Measurements from ENCODE around the gene HAGHL.

DNA sequence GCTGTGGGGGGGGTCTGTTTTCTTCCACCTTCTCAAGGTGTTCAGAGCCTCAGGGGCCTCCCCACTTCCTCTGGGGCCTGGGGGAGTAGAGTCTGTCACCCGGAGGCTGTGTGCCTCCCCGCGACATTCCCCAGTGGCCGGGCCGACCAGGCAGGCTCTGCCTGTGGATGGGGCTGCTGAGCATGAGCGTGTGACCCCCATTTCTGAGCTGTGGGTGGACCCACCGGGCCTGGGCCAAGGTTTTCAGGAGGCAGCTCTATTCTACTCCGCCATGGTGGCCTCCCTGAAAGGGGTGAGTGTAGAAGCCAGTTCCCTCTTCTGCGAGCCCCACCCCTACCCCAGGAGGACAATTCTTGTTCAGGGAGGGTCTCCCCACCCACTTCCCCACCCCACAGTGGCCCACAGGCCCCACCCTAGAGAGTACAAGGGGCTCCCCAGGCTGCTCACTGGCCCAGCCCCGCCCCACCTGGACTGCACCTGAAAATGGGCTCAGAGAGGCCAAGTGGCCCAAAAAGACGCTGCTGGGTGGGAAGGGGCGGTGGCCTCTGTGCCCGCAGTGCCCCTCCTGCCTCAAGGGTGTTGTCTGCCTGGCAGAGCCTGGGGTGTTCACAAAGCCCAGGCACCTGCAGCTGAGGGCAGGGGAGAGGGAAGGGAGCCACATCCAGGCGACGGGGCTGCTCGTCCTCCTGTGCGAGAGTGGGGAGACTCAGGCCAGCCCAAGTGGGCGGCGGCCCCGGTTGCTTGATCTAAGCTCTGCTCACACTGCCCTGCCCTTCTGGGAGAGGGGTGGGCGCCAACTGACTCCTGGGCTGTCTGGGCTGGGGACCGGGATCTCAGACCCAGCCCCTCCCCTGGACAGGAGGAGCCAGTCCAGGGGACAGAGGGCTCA, 35.0 kb downstream of the HAGHL start:
- TF ChIP-seq EZH2 (IDR thresholded peaks at IDR 0.05; ENCODE audit: low read depth, unreplicated experiment) (no peak), POLR2AphosphoS5 (IDR thresholded peaks at IDR 0.05; ENCODE audit: low read depth) (no peak)
- TF ChIP-seq, protein P1, sequence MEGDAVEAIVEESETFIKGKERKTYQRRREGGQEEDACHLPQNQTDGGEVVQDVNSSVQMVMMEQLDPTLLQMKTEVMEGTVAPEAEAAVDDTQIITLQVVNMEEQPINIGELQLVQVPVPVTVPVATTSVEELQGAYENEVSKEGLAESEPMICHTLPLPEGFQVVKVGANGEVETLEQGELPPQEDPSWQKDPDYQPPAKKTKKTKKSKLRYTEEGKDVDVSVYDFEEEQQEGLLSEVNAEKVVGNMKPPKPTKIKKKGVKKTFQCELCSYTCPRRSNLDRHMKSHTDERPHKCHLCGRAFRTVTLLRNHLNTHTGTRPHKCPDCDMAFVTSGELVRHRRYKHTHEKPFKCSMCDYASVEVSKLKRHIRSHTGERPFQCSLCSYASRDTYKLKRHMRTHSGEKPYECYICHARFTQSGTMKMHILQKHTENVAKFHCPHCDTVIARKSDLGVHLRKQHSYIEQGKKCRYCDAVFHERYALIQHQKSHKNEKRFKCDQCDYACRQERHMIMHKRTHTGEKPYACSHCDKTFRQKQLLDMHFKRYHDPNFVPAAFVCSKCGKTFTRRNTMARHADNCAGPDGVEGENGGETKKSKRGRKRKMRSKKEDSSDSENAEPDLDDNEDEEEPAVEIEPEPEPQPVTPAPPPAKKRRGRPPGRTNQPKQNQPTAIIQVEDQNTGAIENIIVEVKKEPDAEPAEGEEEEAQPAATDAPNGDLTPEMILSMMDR (conservative IDR thresholded peaks at IDR 0.05; ENCODE audit: low read depth in 2 of 2): no peak
- TF ChIP-seq, protein P2, sequence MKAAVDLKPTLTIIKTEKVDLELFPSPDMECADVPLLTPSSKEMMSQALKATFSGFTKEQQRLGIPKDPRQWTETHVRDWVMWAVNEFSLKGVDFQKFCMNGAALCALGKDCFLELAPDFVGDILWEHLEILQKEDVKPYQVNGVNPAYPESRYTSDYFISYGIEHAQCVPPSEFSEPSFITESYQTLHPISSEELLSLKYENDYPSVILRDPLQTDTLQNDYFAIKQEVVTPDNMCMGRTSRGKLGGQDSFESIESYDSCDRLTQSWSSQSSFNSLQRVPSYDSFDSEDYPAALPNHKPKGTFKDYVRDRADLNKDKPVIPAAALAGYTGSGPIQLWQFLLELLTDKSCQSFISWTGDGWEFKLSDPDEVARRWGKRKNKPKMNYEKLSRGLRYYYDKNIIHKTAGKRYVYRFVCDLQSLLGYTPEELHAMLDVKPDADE (IDR thresholded peaks at IDR 0.05): no peak
- TF ChIP-seq, protein P3, sequence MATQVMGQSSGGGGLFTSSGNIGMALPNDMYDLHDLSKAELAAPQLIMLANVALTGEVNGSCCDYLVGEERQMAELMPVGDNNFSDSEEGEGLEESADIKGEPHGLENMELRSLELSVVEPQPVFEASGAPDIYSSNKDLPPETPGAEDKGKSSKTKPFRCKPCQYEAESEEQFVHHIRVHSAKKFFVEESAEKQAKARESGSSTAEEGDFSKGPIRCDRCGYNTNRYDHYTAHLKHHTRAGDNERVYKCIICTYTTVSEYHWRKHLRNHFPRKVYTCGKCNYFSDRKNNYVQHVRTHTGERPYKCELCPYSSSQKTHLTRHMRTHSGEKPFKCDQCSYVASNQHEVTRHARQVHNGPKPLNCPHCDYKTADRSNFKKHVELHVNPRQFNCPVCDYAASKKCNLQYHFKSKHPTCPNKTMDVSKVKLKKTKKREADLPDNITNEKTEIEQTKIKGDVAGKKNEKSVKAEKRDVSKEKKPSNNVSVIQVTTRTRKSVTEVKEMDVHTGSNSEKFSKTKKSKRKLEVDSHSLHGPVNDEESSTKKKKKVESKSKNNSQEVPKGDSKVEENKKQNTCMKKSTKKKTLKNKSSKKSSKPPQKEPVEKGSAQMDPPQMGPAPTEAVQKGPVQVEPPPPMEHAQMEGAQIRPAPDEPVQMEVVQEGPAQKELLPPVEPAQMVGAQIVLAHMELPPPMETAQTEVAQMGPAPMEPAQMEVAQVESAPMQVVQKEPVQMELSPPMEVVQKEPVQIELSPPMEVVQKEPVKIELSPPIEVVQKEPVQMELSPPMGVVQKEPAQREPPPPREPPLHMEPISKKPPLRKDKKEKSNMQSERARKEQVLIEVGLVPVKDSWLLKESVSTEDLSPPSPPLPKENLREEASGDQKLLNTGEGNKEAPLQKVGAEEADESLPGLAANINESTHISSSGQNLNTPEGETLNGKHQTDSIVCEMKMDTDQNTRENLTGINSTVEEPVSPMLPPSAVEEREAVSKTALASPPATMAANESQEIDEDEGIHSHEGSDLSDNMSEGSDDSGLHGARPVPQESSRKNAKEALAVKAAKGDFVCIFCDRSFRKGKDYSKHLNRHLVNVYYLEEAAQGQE (IDR thresholded peaks at IDR 0.05; ENCODE audit: unreplicated experiment): no peak
